Loucy (cell line): Measurements from ENCODE around the gene EML1.
"Not testable (repeated sequence)": the region's sequence is repeated elsewhere in the genome, so short reads cannot be mapped to it uniquely, and the experiment has no call there.

Source experiments
- H2AFZ ChIP-seq: fragments of 200-600 bp; sonication (generic); 2 replicates; pipeline ENCODE4 v1.6.0; 2016; ENCODE audit warnings: antibody characterized with exemption, mild to moderate bottlenecking, low read length, moderate library complexity
- H3F3A ChIP-seq: fragments of 200-600 bp; 2 replicates; pipeline ENCODE4 v1.6.0; 2016; ENCODE audit warnings: antibody characterized with exemption, low read depth, mild to moderate bottlenecking
- H3K27me3 ChIP-seq: fragments of 200-600 bp; sonication (generic); 2 replicates; pipeline ENCODE4 v1.6.1; 2014; ENCODE audit warnings: low read length, mild to moderate bottlenecking; ENCODE audit not compliant: insufficient read depth, poor library complexity, severe bottlenecking
- H3K36me3 ChIP-seq: fragments of 200-600 bp; sonication (generic); 2 replicates; pipeline ENCODE4 v1.6.1; 2016; ENCODE audit warnings: low read length; ENCODE audit not compliant: insufficient read depth
- H3K4me1 ChIP-seq: fragments of 200-600 bp; sonication (generic); 2 replicates; pipeline ENCODE4 v1.5.1; 2014; ENCODE audit warnings: low read length, mild to moderate bottlenecking; ENCODE audit not compliant: insufficient read depth, poor library complexity, severe bottlenecking
- H3K4me2 ChIP-seq: fragments of 200-600 bp; sonication (generic); 2 replicates; pipeline ENCODE4 v1.6.0; 2014; ENCODE audit warnings: antibody characterized with exemption, low read length, low read depth, mild to moderate bottlenecking; ENCODE audit not compliant: poor library complexity, severe bottlenecking
- H3K4me3 ChIP-seq: fragments of 200-600 bp; sonication (generic); 2 replicates; pipeline ENCODE4 v1.5.1; 2014; ENCODE audit warnings: low read length, mild to moderate bottlenecking, mixed read lengths; ENCODE audit not compliant: poor library complexity, severe bottlenecking
- H3K79me2 ChIP-seq: fragments of 200-600 bp; sonication (generic); 2 replicates; pipeline ENCODE4 v1.6.1; 2014; ENCODE audit warnings: low read length; ENCODE audit not compliant: insufficient read depth
- H3K9ac ChIP-seq: fragments of 200-600 bp; sonication (generic); 2 replicates; pipeline ENCODE4 v1.6.0; 2014; ENCODE audit warnings: mild to moderate bottlenecking, low read depth, low read length, moderate library complexity; ENCODE audit not compliant: poor library complexity, severe bottlenecking
- H3K9me2 ChIP-seq: fragments of 200-600 bp; sonication (generic); replicated peaks from 2 replicates; pipeline ENCODE4 v1.6.1; 2016; ENCODE audit warnings: low read depth, low read length, mixed read lengths
- H3K9me3 ChIP-seq: fragments of 200-600 bp; sonication (generic); 2 replicates; pipeline ENCODE4 v1.6.1; 2014; ENCODE audit warnings: mild to moderate bottlenecking, antibody characterized with exemption, low read length, low read depth; ENCODE audit not compliant: insufficient read depth
- H4K20me1 ChIP-seq: fragments of 200-600 bp; sonication (generic); 2 replicates; pipeline ENCODE4 v1.6.0; 2014; ENCODE audit warnings: antibody characterized with exemption, low read length, mild to moderate bottlenecking; ENCODE audit not compliant: insufficient read depth, poor library complexity, severe bottlenecking
- CTCF ChIP-seq: fragments of 200-600 bp; sonication (generic); conservative IDR thresholded peaks from 2 replicates; pipeline ENCODE4 v1.5.1; 2014; ENCODE audit warnings: mild to moderate bottlenecking, antibody characterized with exemption, low read length
- EZH2phosphoT487 ChIP-seq: fragments of 200-600 bp; IDR thresholded peaks from 2 replicates; pipeline ENCODE4 v1.6.1; 2018; ENCODE audit warnings: antibody characterized with exemption, mild to moderate bottlenecking, moderate library complexity, borderline replicate concordance

The EML1 gene

GRCh38 chr14:99760817-99761216 is 32.4 kb upstream of the EML1 start:
- Histone ChIP-seq H3K4me1 (peaks cover 5% of the 10 kb centered on the region), H2AFZ (no peak overlapping the region), H3K9me3 (no peaks in the 10 kb centered on the region), H3K27me3 (no peaks in the 10 kb centered on the region), H3K4me2 (no peak overlapping the region), H4K20me1 (no peaks in the 10 kb centered on the region), H3K4me3 (no peak overlapping the region), H3K79me2 (no peaks in the 10 kb centered on the region), H3F3A (no peaks in the 10 kb centered on the region), H3K9ac (no peak overlapping the region), H3K36me3 (no peaks in the 10 kb centered on the region), H3K9me2 (no peaks in the 10 kb centered on the region)
- TF ChIP-seq CTCF (no peak), EZH2phosphoT487 (no peak)

- not testable (repeated sequence) for H2AFZ ChIP-seq, H3K9ac ChIP-seq, H3K4me2 ChIP-seq, H3K79me2 ChIP-seq, H3K27me3 ChIP-seq, H3K36me3 ChIP-seq, H3K4me1 ChIP-seq, H3K9me2 ChIP-seq, H3K4me3 ChIP-seq, H3F3A ChIP-seq, H4K20me1 ChIP-seq, H3K9me3 ChIP-seq
Measured at GRCh38 chr14:99762911-99763310, 30.3 kb upstream of the EML1 start.

GRCh38 chr14:99763527-99764221 is 29.5 kb upstream of the EML1 start:
- no peaks in the 10 kb centered on the region for H4K20me1 ChIP-seq
- H3K4me2 ChIP-seq: no peak overlapping the region
- H3K9ac ChIP-seq: no peak overlapping the region
- H3K4me1 ChIP-seq: peaks cover 5% of the 10 kb centered on the region
- H3K27me3 ChIP-seq: no peaks in the 10 kb centered on the region
- H3K36me3 ChIP-seq: no peaks in the 10 kb centered on the region
- H3K9me2 ChIP-seq: no peaks in the 10 kb centered on the region
- H3K4me3 ChIP-seq: no peak overlapping the region
- TF ChIP-seq CTCF: no peak
- no peak for TF ChIP-seq EZH2phosphoT487
- H3F3A ChIP-seq: no peaks in the 10 kb centered on the region
- H3K79me2 ChIP-seq: no peaks in the 10 kb centered on the region
- H3K9me3 ChIP-seq: no peaks in the 10 kb centered on the region
- no peak overlapping the region for H2AFZ ChIP-seq

GRCh38 chr14:99764222-99764706 is 28.9 kb upstream of the EML1 start:
- Histone ChIP-seq H3K4me3 (no peak overlapping the region), H3K9ac (no peak overlapping the region), H3K9me3 (no peaks in the 10 kb centered on the region), H3K9me2 (no peaks in the 10 kb centered on the region), H4K20me1 (no peaks in the 10 kb centered on the region), H3F3A (no peaks in the 10 kb centered on the region), H3K36me3 (no peaks in the 10 kb centered on the region), H3K4me1 (peaks cover 2% of the 10 kb centered on the region), H3K27me3 (no peaks in the 10 kb centered on the region), H3K4me2 (no peak overlapping the region), H2AFZ (no peak overlapping the region), H3K79me2 (no peaks in the 10 kb centered on the region)
- TF ChIP-seq EZH2phosphoT487: no peak
- no peak for TF ChIP-seq CTCF
